PFSK-1 (cell line): ENCODE results near the gene CTBP1.

Source experiments
- FOXP2 ChIP-seq: optimal IDR thresholded peaks from 2 replicates; pipeline ENCODE3; 2011; ENCODE audit warnings: borderline replicate concordance, control low read depth, inconsistent platforms; ENCODE audit not compliant: insufficient read depth; ENCODE audit errors: extremely low read length, extremely low read depth
- POLR2AphosphoS5 ChIP-seq: IDR thresholded peaks from 2 replicates; pipeline ENCODE4 v1.6.1; 2012; ENCODE audit warnings: low read depth, mild to moderate bottlenecking, control low read depth, low read length, moderate library complexity
- SIN3A ChIP-seq: IDR thresholded peaks from 2 replicates; pipeline ENCODE4 v1.6.1; 2012; ENCODE audit warnings: mild to moderate bottlenecking, low read length, moderate library complexity, borderline replicate concordance; ENCODE audit not compliant: insufficient read depth
- TAF1 ChIP-seq: IDR thresholded peaks from 2 replicates; pipeline ENCODE4 v1.6.1; 2012; ENCODE audit warnings: low read length, control low read depth, borderline replicate concordance; ENCODE audit not compliant: insufficient read depth
- TF ChIP-seq, protein P1 (sequence below), 2 experiments: IDR thresholded peaks; 2 replicates each; pipeline versions ENCODE4 v1.6.1 to v1.8.0; 2011 to 2012; ENCODE audit warnings: low read depth in 2 of 2, low read length in 2 of 2, control low read depth in 1 of 2, inconsistent platforms in 1 of 2, mild to moderate bottlenecking in 1 of 2, moderate library complexity in 1 of 2; ENCODE audit not compliant: insufficient read depth in 1 of 2

The CTBP1 gene

DNA sequence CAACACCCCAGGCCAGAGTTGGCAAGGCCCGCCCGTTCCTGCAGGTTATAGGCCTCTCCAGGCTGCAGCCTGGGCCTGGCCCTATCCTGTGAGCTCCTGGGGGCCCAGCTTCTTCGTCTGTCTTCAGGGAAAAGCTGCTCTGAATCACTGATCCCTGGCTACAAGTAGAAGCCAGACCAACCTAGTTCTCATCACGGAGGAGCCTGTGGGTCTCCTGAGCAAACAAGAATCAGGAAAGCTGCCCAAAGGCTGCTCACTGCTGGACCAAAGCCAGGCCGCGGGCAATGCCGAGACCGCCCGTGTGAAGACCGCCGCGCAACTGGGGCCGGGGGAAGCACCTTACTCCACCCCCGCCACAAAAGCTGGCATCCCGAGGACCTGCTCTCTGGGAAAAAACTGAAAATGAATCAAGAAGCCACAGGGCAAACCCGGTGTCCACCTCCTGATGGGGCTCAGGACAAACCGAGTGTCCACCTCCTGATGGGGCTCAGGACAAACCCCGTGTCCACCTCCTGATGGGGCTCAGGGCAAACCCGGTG is 12.8 kb downstream of the CTBP1 start:
- no peak for TF ChIP-seq FOXP2
- no peak for TF ChIP-seq POLR2AphosphoS5
- TF ChIP-seq, protein P1, sequence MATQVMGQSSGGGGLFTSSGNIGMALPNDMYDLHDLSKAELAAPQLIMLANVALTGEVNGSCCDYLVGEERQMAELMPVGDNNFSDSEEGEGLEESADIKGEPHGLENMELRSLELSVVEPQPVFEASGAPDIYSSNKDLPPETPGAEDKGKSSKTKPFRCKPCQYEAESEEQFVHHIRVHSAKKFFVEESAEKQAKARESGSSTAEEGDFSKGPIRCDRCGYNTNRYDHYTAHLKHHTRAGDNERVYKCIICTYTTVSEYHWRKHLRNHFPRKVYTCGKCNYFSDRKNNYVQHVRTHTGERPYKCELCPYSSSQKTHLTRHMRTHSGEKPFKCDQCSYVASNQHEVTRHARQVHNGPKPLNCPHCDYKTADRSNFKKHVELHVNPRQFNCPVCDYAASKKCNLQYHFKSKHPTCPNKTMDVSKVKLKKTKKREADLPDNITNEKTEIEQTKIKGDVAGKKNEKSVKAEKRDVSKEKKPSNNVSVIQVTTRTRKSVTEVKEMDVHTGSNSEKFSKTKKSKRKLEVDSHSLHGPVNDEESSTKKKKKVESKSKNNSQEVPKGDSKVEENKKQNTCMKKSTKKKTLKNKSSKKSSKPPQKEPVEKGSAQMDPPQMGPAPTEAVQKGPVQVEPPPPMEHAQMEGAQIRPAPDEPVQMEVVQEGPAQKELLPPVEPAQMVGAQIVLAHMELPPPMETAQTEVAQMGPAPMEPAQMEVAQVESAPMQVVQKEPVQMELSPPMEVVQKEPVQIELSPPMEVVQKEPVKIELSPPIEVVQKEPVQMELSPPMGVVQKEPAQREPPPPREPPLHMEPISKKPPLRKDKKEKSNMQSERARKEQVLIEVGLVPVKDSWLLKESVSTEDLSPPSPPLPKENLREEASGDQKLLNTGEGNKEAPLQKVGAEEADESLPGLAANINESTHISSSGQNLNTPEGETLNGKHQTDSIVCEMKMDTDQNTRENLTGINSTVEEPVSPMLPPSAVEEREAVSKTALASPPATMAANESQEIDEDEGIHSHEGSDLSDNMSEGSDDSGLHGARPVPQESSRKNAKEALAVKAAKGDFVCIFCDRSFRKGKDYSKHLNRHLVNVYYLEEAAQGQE (IDR thresholded peaks at IDR 0.05; ENCODE audit: insufficient read depth in 1 of 2, low read depth in 2 of 2, low read length in 2 of 2): no peak
- TF ChIP-seq TAF1: no peak
- TF ChIP-seq SIN3A: no peak

DNA sequence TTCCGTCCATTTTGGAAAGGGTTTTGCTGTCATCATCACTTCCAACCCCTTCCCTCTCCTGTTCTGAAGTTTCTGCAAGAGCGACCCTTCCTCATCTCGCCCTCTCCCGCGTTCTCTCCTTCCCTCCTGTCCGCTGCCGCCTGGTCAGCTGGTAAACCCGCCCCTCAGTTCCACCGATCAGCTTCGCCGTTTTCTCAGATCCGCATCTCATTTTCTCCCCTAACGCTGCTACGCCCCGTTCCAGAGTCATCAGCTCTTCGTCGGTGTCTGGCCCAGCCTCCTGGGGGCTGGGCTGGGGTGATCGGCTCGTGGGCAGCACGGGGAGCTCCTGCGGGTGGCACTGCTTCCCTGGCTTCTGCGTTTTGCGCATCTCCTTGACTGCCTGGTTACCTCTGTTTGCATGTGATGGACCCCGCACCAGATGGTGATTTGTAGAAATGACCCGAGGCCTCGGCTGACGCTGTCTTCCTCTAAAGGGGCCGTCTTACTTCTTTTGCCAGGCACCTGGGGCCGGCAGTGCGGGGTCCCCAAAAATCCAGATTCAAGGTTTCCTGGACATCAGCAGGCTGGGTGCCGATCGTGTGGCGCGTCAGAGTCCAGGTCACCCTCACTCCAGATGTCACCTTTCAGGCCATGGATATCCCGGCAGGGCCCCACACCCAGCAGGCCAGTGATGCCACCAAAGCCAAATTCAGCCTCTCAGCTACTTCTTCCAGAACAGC is 13.4 kb downstream of the CTBP1 start:
- TF ChIP-seq TAF1 (no peak), POLR2AphosphoS5 (no peak; the same call in 1 of the 2 replicates), FOXP2 (no peak)

DNA sequence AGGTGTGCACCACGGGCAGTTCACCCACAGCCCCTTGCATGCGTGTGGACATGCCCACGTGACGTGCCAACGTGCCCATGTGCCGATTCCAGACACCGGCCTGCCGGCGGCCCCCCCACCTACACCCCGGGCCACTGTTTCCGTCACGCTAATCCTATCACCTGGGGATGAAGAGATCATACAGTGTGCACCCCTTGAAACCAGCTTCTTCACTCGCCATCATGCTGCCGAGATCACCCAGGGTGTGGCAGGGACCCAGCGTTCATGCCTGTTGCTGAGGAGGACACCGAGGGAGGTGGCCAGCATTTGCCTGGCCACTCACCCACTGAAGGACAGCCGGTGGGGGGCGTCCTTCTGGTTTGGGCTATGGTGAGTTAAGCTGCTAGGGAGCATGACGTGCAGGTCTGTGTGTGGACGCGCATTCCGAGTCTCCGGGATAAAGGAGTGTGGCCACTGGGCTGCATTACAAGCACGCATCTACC is 14.1 kb downstream of the CTBP1 start:
- peak; percentile 2; the same call in 1 of the 2 replicates for TF ChIP-seq POLR2AphosphoS5
- TF ChIP-seq FOXP2: no peak

DNA sequence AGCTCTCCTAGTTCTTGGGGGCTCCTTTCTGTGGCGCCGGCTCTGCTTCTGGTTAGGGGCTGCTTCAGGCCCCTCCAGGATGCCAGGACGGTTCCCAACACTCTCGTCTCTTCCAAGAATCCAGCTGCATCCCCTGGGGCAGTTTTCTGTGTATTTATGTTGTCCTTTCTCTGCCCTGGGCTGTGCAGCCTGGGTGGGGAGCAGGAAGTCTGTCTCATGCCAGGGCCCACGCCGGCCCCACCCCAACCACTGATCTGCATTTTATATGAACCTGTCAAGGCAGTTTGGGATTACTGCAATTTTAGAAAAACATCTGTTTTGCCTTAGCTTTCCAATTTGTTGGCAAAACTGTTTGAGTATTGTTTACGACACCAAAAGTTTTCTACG is 14.6 kb downstream of the CTBP1 start:
- no peak for TF ChIP-seq TAF1
- TF ChIP-seq POLR2AphosphoS5: no peak
- TF ChIP-seq, protein P1 (IDR thresholded peaks at IDR 0.05; ENCODE audit: insufficient read depth in 1 of 2, low read depth in 2 of 2, low read length in 2 of 2): no peak
- no peak for TF ChIP-seq SIN3A
- no peak for TF ChIP-seq FOXP2

DNA sequence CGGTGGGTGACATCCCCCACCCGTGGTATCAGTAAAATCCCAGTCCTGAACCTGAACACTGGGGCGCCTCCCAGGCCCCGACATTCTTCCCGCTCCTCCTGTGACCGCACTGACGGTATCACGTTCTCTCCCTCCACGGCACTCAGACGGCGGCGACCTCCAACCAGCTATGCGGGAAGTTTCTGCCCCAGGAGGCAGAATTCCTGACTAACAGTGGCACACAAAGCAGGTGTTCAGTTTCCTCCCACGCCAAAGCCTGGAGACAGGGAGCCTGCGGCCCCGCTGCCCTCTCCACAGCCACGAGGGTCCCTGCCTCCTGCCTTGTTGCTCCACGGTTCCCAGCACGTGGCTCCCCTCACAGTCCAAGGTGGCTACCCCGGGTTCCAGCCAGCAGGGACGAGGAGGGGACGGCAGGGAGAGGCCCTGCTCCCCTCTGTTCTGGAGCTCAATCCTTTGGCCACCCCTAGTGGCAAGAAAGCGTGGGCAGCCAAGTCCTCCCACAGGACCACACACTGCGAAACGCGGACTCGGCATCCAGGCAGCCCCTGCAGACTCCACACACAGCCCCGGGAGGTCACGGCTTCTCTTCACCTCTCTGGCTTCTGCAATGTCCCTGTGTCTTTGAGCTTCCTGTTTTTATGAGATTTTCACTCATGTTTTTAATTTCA is 15.2 kb downstream of the CTBP1 start:
- TF ChIP-seq SIN3A (no peak), FOXP2 (no peak), POLR2AphosphoS5 (no peak), TAF1 (no peak)
- TF ChIP-seq, protein P1 (IDR thresholded peaks at IDR 0.05; ENCODE audit: insufficient read depth in 1 of 2, low read depth in 2 of 2, low read length in 2 of 2): no peak
